ENCODE data around the gene HTR2A. TPM values are rescaled to one million over a fixed set of nuclear protein-coding genes. Genes with fewer than 3 reads are reported as not detected.

Gene HTR2A
- total and polyA plus RNA-seq, 10 of the 15 experiments (the other 5 are each of a cell fraction or from before 2014, with no cell fraction given), result not detected

DNA sequence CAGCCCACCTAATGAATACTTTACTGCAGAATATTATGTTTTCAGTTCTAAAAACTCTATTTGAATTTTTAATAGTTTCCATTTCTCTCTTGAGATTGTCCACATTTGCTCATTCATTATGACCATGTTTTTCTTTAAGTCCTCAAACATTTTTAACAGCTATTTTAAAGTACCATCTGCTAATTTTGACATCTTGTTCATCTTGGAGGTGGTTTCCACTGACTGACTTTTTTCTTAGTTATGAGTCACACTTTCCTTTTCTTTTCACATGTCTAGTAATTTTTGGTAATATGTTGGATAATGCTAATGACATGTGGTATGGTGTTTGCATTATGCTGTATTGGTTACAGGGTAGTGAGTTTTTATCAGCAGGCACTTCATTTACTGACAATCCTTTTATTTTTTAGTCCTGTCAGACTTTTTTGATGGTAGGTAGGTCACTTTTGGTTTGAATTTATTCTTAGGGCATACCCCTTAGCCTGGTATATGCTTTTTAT lies 84.5 kb downstream of the HTR2A start:
- Histone ChIP-seq H3K36me3 (ENCODE audit: control insufficient read depth in 2 of 2, insufficient read depth in 2 of 2, low read length in 1 of 2) (no peaks in the 10 kb centered on the region), H3K27ac (ENCODE audit: control insufficient read depth, insufficient read depth) (no peak overlapping the region), H3K27me3 (replicated peaks in 1 of 2; ENCODE audit: control insufficient read depth in 2 of 2, insufficient read depth in 2 of 2, low read length in 1 of 2) (peaks cover 0 to 4% of the 10 kb centered on the region in 2 experiments; a peak in 1 of 4 replicates), H3K9me3 (replicated peaks; ENCODE audit: control insufficient read depth, insufficient read depth, low read length) (peaks cover 9% of the 10 kb centered on the region; the same call in 2 of the 3 replicates), H2AFZ (ENCODE audit: control insufficient read depth, low read depth, low read length) (no peak overlapping the region), H3K4me3 (no peak overlapping the region), H3K9ac (ENCODE audit: control insufficient read depth, insufficient read depth, low read length) (no peak overlapping the region), H4K20me1 (ENCODE audit: control insufficient read depth, insufficient read depth) (no peaks in the 10 kb centered on the region), H3K4me1 (ENCODE audit: control insufficient read depth, insufficient read depth, low read length) (no peaks in the 10 kb centered on the region), H3K4me2 (ENCODE audit: control insufficient read depth, insufficient read depth) (no peak overlapping the region), H3K79me2 (ENCODE audit: control insufficient read depth, insufficient read depth, low read length) (no peaks in the 10 kb centered on the region)
- no TSS peak for BruUV-seq (replicated peaks)
- ChIA-PET RAD21 (ENCODE audit: unreplicated experiment) (no interaction called here), POLR2A (no interaction called here), SMC1A (ENCODE audit: uncharacterized antibody, unreplicated experiment) (interaction anchor here (1.0 kb wide), 1 partner anchor 8 kb away, joined by 3 read pairs; no protein-coding TSS in a partner anchor), CTCF (no interaction called here)
- FAIRE-seq, result no peak
- in situ Hi-C loops (cut with MboI), result no loop called here
- DNase-seq (ENCODE audit: low read depth, low spot score), result no peak
- TF ChIP-seq POLR2AphosphoS2 (IDR thresholded peaks at IDR 0.05; ENCODE audit: low read depth, low read length), result no peak
- intact Hi-C loops (cut with micrococcal nuclease; ENCODE audit: unreplicated experiment), result no loop called here
- ATAC-seq, result no peak

- Histone ChIP-seq H3K27me3 (replicated peaks in 1 of 2; ENCODE audit: control insufficient read depth in 2 of 2, insufficient read depth in 2 of 2, low read length in 1 of 2) (no peaks in the 10 kb centered on the region), H3K4me3 (no peak overlapping the region), H2AFZ (ENCODE audit: control insufficient read depth, low read depth, low read length) (no peak overlapping the region), H3K27ac (ENCODE audit: control insufficient read depth, insufficient read depth) (no peak overlapping the region), H3K36me3 (ENCODE audit: control insufficient read depth in 2 of 2, insufficient read depth in 2 of 2, low read length in 1 of 2) (no peaks in the 10 kb centered on the region), H3K79me2 (ENCODE audit: control insufficient read depth, insufficient read depth, low read length) (no peaks in the 10 kb centered on the region), H3K4me2 (ENCODE audit: control insufficient read depth, insufficient read depth) (no peak overlapping the region), H4K20me1 (ENCODE audit: control insufficient read depth, insufficient read depth) (no peaks in the 10 kb centered on the region), H3K4me1 (ENCODE audit: control insufficient read depth, insufficient read depth, low read length) (no peaks in the 10 kb centered on the region), H3K9ac (ENCODE audit: control insufficient read depth, insufficient read depth, low read length) (no peak overlapping the region), H3K9me3 (replicated peaks; ENCODE audit: control insufficient read depth, insufficient read depth, low read length) (peaks cover 9% of the 10 kb centered on the region; the same call in 2 of the 3 replicates)
- POLR2A ChIA-PET, result no interaction called here
- in situ Hi-C loops (cut with MboI) (no loop called here), intact Hi-C loops (cut with micrococcal nuclease; ENCODE audit: unreplicated experiment) (no loop called here)
- ATAC-seq (no peak), FAIRE-seq (no peak), DNase-seq (ENCODE audit: low read depth, low spot score) (no peak)
- no peak for TF ChIP-seq MEF2A (IDR thresholded peaks at IDR 0.05; ENCODE audit: insufficient read depth, low read depth, low read length)
- no peak for TF ChIP-seq ZNF24 (IDR thresholded peaks at IDR 0.05)
- TF ChIP-seq, protein P1, sequence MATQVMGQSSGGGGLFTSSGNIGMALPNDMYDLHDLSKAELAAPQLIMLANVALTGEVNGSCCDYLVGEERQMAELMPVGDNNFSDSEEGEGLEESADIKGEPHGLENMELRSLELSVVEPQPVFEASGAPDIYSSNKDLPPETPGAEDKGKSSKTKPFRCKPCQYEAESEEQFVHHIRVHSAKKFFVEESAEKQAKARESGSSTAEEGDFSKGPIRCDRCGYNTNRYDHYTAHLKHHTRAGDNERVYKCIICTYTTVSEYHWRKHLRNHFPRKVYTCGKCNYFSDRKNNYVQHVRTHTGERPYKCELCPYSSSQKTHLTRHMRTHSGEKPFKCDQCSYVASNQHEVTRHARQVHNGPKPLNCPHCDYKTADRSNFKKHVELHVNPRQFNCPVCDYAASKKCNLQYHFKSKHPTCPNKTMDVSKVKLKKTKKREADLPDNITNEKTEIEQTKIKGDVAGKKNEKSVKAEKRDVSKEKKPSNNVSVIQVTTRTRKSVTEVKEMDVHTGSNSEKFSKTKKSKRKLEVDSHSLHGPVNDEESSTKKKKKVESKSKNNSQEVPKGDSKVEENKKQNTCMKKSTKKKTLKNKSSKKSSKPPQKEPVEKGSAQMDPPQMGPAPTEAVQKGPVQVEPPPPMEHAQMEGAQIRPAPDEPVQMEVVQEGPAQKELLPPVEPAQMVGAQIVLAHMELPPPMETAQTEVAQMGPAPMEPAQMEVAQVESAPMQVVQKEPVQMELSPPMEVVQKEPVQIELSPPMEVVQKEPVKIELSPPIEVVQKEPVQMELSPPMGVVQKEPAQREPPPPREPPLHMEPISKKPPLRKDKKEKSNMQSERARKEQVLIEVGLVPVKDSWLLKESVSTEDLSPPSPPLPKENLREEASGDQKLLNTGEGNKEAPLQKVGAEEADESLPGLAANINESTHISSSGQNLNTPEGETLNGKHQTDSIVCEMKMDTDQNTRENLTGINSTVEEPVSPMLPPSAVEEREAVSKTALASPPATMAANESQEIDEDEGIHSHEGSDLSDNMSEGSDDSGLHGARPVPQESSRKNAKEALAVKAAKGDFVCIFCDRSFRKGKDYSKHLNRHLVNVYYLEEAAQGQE (IDR thresholded peaks at IDR 0.05; ENCODE audit: low read depth, low read length), result no peak
- no peak for TF ChIP-seq SP1 (IDR thresholded peaks at IDR 0.05; ENCODE audit: low read depth, low read length)
- no peak for TF ChIP-seq HDAC6 (IDR thresholded peaks at IDR 0.05; ENCODE audit: unreplicated experiment)
- no peak for TF ChIP-seq KDM1A (IDR thresholded peaks at IDR 0.05; ENCODE audit: borderline replicate concordance)
- TF ChIP-seq CHD1 (IDR thresholded peaks at IDR 0.05; ENCODE audit: low read depth, low read length), result no peak
- TF ChIP-seq JUND (IDR thresholded peaks at IDR 0.05; ENCODE audit: low read depth, low read length), result no peak
- TF ChIP-seq RELA (IDR thresholded peaks at IDR 0.05; ENCODE audit: borderline replicate concordance, partially characterized antibody), result no peak
- TF ChIP-seq, protein P2, sequence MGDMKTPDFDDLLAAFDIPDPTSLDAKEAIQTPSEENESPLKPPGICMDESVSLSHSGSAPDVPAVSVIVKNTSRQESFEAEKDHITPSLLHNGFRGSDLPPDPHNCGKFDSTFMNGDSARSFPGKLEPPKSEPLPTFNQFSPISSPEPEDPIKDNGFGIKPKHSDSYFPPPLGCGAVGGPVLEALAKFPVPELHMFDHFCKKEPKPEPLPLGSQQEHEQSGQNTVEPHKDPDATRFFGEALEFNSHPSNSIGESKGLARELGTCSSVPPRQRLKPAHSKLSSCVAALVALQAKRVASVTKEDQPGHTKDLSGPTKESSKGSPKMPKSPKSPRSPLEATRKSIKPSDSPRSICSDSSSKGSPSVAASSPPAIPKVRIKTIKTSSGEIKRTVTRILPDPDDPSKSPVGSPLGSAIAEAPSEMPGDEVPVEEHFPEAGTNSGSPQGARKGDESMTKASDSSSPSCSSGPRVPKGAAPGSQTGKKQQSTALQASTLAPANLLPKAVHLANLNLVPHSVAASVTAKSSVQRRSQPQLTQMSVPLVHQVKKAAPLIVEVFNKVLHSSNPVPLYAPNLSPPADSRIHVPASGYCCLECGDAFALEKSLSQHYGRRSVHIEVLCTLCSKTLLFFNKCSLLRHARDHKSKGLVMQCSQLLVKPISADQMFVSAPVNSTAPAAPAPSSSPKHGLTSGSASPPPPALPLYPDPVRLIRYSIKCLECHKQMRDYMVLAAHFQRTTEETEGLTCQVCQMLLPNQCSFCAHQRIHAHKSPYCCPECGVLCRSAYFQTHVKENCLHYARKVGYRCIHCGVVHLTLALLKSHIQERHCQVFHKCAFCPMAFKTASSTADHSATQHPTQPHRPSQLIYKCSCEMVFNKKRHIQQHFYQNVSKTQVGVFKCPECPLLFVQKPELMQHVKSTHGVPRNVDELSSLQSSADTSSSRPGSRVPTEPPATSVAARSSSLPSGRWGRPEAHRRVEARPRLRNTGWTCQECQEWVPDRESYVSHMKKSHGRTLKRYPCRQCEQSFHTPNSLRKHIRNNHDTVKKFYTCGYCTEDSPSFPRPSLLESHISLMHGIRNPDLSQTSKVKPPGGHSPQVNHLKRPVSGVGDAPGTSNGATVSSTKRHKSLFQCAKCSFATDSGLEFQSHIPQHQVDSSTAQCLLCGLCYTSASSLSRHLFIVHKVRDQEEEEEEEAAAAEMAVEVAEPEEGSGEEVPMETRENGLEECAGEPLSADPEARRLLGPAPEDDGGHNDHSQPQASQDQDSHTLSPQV (IDR thresholded peaks at IDR 0.05), result no peak
- CTCF ChIA-PET, result no interaction called here
- SMC1A ChIA-PET (ENCODE audit: uncharacterized antibody, unreplicated experiment), result no interaction called here
- no TSS peak for BruUV-seq (replicated peaks)
- 36% methylated on average over 5 of the region's 5 CpGs for WGBS (ENCODE audit: insufficient coverage, insufficient replicate concordance, low lambda C conversion rate, missing lambda C conversion rate)
- RAD21 ChIA-PET (ENCODE audit: unreplicated experiment), result no interaction called here
These were observed 86.4 kb downstream of the HTR2A start for GRCh38 chr13:46810440-46810839.

All from GM12878 (cell line).